Urinary bladder (tissue), 2 donors: Measurements from ENCODE around the gene PRAMEF4. TPM values are rescaled to one million over a fixed set of nuclear protein-coding genes. Genes with fewer than 3 reads are reported as not detected.

Experiments used
- polyA plus RNA-seq: library from polyadenylated mRNA; stranded (reverse); fragments of 200-250 nt; gene quantifications from one replicate; pipeline ENCODE4 v1.2.3, GENCODE V29; 2013
- small RNA-seq: library from RNA; depleted of rRNA; stranded (forward); fragments of <200 nt; gene quantifications from one replicate; pipeline ENCODE3, GENCODE V24; 2014
- total RNA-seq: library from RNA; depleted of rRNA; stranded (reverse); fragments of >200 nt; gene quantifications from one replicate; pipeline ENCODE4 v1.2.3, GENCODE V29; 2014
- donor health status: healthy.

PRAMEF4 gene
- total and polyA plus RNA-seq, 2 donors = not detected

Small RNA genes lying within 50 kb of the gene (small RNA-seq; reads per million reads assigned to genes)
- not detected for gene RNU6-1072P

Other genes with a start within 250 kb of the PRAMEF4 start
- gene AADACL4, start 242.1 kb downstream of the PRAMEF4 start, total RNA-seq = 0.37 TPM
- not detected for gene AADACL4, start 242.1 kb downstream of the PRAMEF4 start, polyA plus RNA-seq
- not detected for gene AADACL3, start 170.1 kb downstream of the PRAMEF4 start, total RNA-seq
- not detected for gene AADACL3, start 170.1 kb downstream of the PRAMEF4 start, polyA plus RNA-seq
- not detected for gene CFAP107, start 140.0 kb downstream of the PRAMEF4 start, total RNA-seq
- gene CFAP107, start 140.0 kb downstream of the PRAMEF4 start, polyA plus RNA-seq = not detected
- not detected for gene PRAMEF12, start 112.5 kb downstream of the PRAMEF4 start, total RNA-seq
- not detected for gene PRAMEF12, start 112.5 kb downstream of the PRAMEF4 start, polyA plus RNA-seq
- not detected for gene PRAMEF1, start 94.8 kb downstream of the PRAMEF4 start, total RNA-seq
- gene PRAMEF1, start 94.8 kb downstream of the PRAMEF4 start, polyA plus RNA-seq = not detected
- gene PRAMEF11, start 54.8 kb downstream of the PRAMEF4 start, total RNA-seq = not detected
- not detected for gene PRAMEF11, start 54.8 kb downstream of the PRAMEF4 start, polyA plus RNA-seq
- not detected for gene HNRNPCL1, start 37.5 kb downstream of the PRAMEF4 start, total RNA-seq
- gene HNRNPCL1, start 37.5 kb downstream of the PRAMEF4 start, polyA plus RNA-seq = not detected
- not detected for gene PRAMEF2, start 29.1 kb downstream of the PRAMEF4 start, total RNA-seq
- not detected for gene PRAMEF2, start 29.1 kb downstream of the PRAMEF4 start, polyA plus RNA-seq
- gene PRAMEF10, start 12.1 kb upstream of the PRAMEF4 start, total RNA-seq = not detected
- not detected for gene PRAMEF10, start 12.1 kb upstream of the PRAMEF4 start, polyA plus RNA-seq
- not detected for gene PRAMEF7, start 30.4 kb upstream of the PRAMEF4 start, total RNA-seq
- gene PRAMEF7, start 30.4 kb upstream of the PRAMEF4 start, polyA plus RNA-seq = not detected
- not detected for gene PRAMEF6, start 61.4 kb upstream of the PRAMEF4 start, total RNA-seq
- not detected for gene PRAMEF6, start 61.4 kb upstream of the PRAMEF4 start, polyA plus RNA-seq
- not detected for gene PRAMEF27, start 170.4 kb upstream of the PRAMEF4 start, total RNA-seq
- gene PRAMEF27, start 170.4 kb upstream of the PRAMEF4 start, polyA plus RNA-seq = not detected
- not detected for gene HNRNPCL3, start 174.6 kb upstream of the PRAMEF4 start, total RNA-seq
- gene HNRNPCL3, start 174.6 kb upstream of the PRAMEF4 start, polyA plus RNA-seq = not detected
- not detected for gene PRAMEF25, start 184.6 kb upstream of the PRAMEF4 start, total RNA-seq
- not detected for gene PRAMEF25, start 184.6 kb upstream of the PRAMEF4 start, polyA plus RNA-seq
- gene HNRNPCL2, start 230.7 kb upstream of the PRAMEF4 start, total RNA-seq = not detected
- gene HNRNPCL2, start 230.7 kb upstream of the PRAMEF4 start, polyA plus RNA-seq = not detected